HL-60 (cell line): ENCODE data around the gene COPRS.

Experiments used
- DNase-seq, 2 experiments: peaks; one replicate each; pipeline ENCODE4 v3.0.0-alpha.2; 2010 to 2020; ENCODE audit warnings: low read depth in 1 of 2, low spot score in 1 of 2
- H3K27ac ChIP-seq: fragments of 250-450 bp; sonication (Bioruptor Pico); replicated peaks from 2 replicates; pipeline ENCODE4 v1.5.1; 2020; ENCODE audit warnings: mild to moderate bottlenecking, moderate library complexity
- H3K27me3 ChIP-seq: fragments of 250-450 bp; sonication (Bioruptor Pico); 2 replicates; pipeline ENCODE4 v1.5.1; 2021; ENCODE audit warnings: mild to moderate bottlenecking, moderate library complexity; ENCODE audit not compliant: insufficient read depth, poor library complexity, severe bottlenecking
- H3K4me3 ChIP-seq: replicated peaks from 2 replicates; pipeline ENCODE4 v1.5.1; 2011; ENCODE audit warnings: mild to moderate bottlenecking, control low read depth, low read length; ENCODE audit not compliant: insufficient read depth
- GABPA ChIP-seq: IDR thresholded peaks from 2 replicates; pipeline ENCODE4 v1.6.1; 2012; ENCODE audit warnings: low read depth
- POLR2AphosphoS5 ChIP-seq: IDR thresholded peaks from 2 replicates; pipeline ENCODE4 v1.6.1; 2012; ENCODE audit warnings: low read depth
- REST ChIP-seq: IDR thresholded peaks from 2 replicates; pipeline ENCODE4 v1.6.1; 2012; ENCODE audit warnings: low read depth; ENCODE audit not compliant: insufficient replicate concordance
- SPI1 ChIP-seq: IDR thresholded peaks from 2 replicates; pipeline ENCODE4 v1.6.1; 2012; ENCODE audit warnings: low read depth, mild to moderate bottlenecking, borderline replicate concordance
- TF ChIP-seq, protein P1 (sequence below): IDR thresholded peaks from one replicate; pipeline ENCODE4 v1.5.1; 2011; ENCODE audit warnings: low read length, control low read depth, inconsistent platforms; ENCODE audit not compliant: insufficient read depth

The COPRS gene

GRCh38 chr17:31869031-31869430, 10.0 kb upstream of the COPRS start:
- Histone ChIP-seq H3K4me3 (no peak overlapping the region), H3K27me3 (no peaks in the 10 kb centered on the region), H3K27ac (no peak overlapping the region)
- TF ChIP-seq GABPA (no peak), REST (no peak), SPI1 (no peak), POLR2AphosphoS5 (no peak)
- TF ChIP-seq, protein P1, sequence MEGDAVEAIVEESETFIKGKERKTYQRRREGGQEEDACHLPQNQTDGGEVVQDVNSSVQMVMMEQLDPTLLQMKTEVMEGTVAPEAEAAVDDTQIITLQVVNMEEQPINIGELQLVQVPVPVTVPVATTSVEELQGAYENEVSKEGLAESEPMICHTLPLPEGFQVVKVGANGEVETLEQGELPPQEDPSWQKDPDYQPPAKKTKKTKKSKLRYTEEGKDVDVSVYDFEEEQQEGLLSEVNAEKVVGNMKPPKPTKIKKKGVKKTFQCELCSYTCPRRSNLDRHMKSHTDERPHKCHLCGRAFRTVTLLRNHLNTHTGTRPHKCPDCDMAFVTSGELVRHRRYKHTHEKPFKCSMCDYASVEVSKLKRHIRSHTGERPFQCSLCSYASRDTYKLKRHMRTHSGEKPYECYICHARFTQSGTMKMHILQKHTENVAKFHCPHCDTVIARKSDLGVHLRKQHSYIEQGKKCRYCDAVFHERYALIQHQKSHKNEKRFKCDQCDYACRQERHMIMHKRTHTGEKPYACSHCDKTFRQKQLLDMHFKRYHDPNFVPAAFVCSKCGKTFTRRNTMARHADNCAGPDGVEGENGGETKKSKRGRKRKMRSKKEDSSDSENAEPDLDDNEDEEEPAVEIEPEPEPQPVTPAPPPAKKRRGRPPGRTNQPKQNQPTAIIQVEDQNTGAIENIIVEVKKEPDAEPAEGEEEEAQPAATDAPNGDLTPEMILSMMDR: no peak
- no peak for DNase-seq

DNA sequence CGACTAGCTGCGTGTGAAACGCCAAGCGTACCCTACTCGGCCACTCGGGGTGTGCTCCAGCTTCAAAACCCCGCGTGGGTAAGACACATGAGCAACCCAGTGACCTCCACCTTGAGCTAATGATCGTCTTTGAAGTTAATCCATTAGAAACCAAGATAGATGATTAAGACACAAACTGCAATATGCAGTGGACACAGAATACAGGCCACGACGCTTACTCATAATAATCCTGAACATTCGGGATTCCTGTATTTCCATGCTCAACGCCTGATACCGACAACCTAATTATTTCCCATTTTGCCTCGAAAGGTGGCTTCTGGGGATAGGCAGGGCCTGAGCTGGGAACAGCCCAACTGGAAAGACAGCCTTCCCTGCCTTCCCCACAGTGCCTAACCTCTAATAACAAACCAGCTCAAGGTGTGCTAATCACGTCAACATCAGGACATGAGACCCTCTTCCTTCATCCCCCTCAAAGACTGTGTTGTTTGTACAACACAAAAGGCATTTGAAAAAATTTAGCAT, 504 bp upstream of the COPRS start:
- TF ChIP-seq, protein P1: no peak
- no peak for TF ChIP-seq POLR2AphosphoS5
- no peak for TF ChIP-seq REST
- TF ChIP-seq SPI1: no peak
- TF ChIP-seq GABPA: no peak
- H3K27me3 ChIP-seq: no peaks in the 10 kb centered on the region
- H3K27ac ChIP-seq: no peak overlapping the region
- DNase-seq: no peak
- H3K4me3 ChIP-seq: peak overlapping the region; percentile 43

GRCh38 chr17:31857920-31858641, 963 bp downstream of the COPRS start:
- TF ChIP-seq, protein P1: no peak
- no peak for TF ChIP-seq REST
- TF ChIP-seq SPI1: no peak
- no peak for TF ChIP-seq GABPA
- no peak for TF ChIP-seq POLR2AphosphoS5
- H3K27me3 ChIP-seq: no peaks in the 10 kb centered on the region
- no peak for DNase-seq
- 0 out of 2 replicates have a peak overlapping the region, but pooled peaks have one; percentile 8 for H3K27ac ChIP-seq
- H3K4me3 ChIP-seq: peak overlapping the region; percentile 60
